ENCODE measurements around the gene AK5.

Gene AK5

GRCh38 chr1:77589231-77589630 is 307.4 kb downstream of the AK5 start:
- DNase-seq: no peak

GRCh38 chr1:77590651-77591050 is 308.8 kb downstream of the AK5 start:
- no peaks in the 10 kb centered on the region; the same call in 1 of the 2 replicates for H3K36me3 ChIP-seq
- DNase-seq: no peak
- no peak overlapping the region for H3K27ac ChIP-seq
- no peak overlapping the region for H3K4me3 ChIP-seq (ENCODE audit: low read depth, low read length)
- H3K27me3 ChIP-seq (ENCODE audit: insufficient read depth, low read depth, severe bottlenecking): no peaks in the 10 kb centered on the region
- no peak for TF ChIP-seq CTCF (IDR thresholded peaks at IDR 0.05; ENCODE audit: low read depth, low read length)
- H3K9me3 ChIP-seq (ENCODE audit: severe bottlenecking): no peaks in the 10 kb centered on the region

More at GRCh38 chr1:77589231-77589630, 307.4 kb downstream of the AK5 start:
- Histone ChIP-seq H3K4me3 (ENCODE audit: low read depth, low read length) (no peak overlapping the region), H3K9me3 (ENCODE audit: severe bottlenecking) (no peaks in the 10 kb centered on the region), H3K27me3 (ENCODE audit: insufficient read depth, low read depth, severe bottlenecking) (no peaks in the 10 kb centered on the region), H3K27ac (no peak overlapping the region), H3K36me3 (no peaks in the 10 kb centered on the region)
- no peak for TF ChIP-seq CTCF (IDR thresholded peaks at IDR 0.05; ENCODE audit: low read depth, low read length)

- no peak overlapping the region for H3K4me3 ChIP-seq (ENCODE audit: low read depth, low read length)
- DNase-seq: no peak
- no peaks in the 10 kb centered on the region for H3K9me3 ChIP-seq (ENCODE audit: severe bottlenecking)
- no peak for TF ChIP-seq CTCF (IDR thresholded peaks at IDR 0.05; ENCODE audit: low read depth, low read length)
- H3K27ac ChIP-seq: no peak overlapping the region
- no peaks in the 10 kb centered on the region for H3K27me3 ChIP-seq (ENCODE audit: insufficient read depth, low read depth, severe bottlenecking)
- no peaks in the 10 kb centered on the region; the same call in 1 of the 2 replicates for H3K36me3 ChIP-seq
Observed at GRCh38 chr1:77592906-77593305, 311.1 kb downstream of the AK5 start.

GRCh38 chr1:77594366-77595112 is 312.7 kb downstream of the AK5 start:
- TF ChIP-seq CTCF (IDR thresholded peaks at IDR 0.05; ENCODE audit: low read depth, low read length): no peak
- H3K4me3 ChIP-seq (ENCODE audit: low read depth, low read length): no peak overlapping the region
- H3K9me3 ChIP-seq (ENCODE audit: severe bottlenecking): no peaks in the 10 kb centered on the region
- H3K27ac ChIP-seq: no peak overlapping the region
- no peaks in the 10 kb centered on the region; the same call in 1 of the 2 replicates for H3K36me3 ChIP-seq
- H3K27me3 ChIP-seq (ENCODE audit: insufficient read depth, low read depth, severe bottlenecking): no peaks in the 10 kb centered on the region
- no peak for DNase-seq

GRCh38 chr1:77597310-77597709 is 315.5 kb downstream of the AK5 start:
- Histone ChIP-seq H3K27ac (no peak overlapping the region), H3K36me3 (no peaks in the 10 kb centered on the region; the same call in 1 of the 2 replicates)
- no peak for TF ChIP-seq CTCF (IDR thresholded peaks at IDR 0.05; ENCODE audit: low read depth, low read length)

More at GRCh38 chr1:77597310-77597709, 315.5 kb downstream of the AK5 start:
- H3K9me3 ChIP-seq (ENCODE audit: severe bottlenecking): no peaks in the 10 kb centered on the region
- H3K27me3 ChIP-seq (ENCODE audit: insufficient read depth, low read depth, severe bottlenecking): no peaks in the 10 kb centered on the region
- H3K4me3 ChIP-seq (ENCODE audit: low read depth, low read length): no peak overlapping the region
- DNase-seq: no peak
